ENCODE data around the gene EPHB4.

DNA sequence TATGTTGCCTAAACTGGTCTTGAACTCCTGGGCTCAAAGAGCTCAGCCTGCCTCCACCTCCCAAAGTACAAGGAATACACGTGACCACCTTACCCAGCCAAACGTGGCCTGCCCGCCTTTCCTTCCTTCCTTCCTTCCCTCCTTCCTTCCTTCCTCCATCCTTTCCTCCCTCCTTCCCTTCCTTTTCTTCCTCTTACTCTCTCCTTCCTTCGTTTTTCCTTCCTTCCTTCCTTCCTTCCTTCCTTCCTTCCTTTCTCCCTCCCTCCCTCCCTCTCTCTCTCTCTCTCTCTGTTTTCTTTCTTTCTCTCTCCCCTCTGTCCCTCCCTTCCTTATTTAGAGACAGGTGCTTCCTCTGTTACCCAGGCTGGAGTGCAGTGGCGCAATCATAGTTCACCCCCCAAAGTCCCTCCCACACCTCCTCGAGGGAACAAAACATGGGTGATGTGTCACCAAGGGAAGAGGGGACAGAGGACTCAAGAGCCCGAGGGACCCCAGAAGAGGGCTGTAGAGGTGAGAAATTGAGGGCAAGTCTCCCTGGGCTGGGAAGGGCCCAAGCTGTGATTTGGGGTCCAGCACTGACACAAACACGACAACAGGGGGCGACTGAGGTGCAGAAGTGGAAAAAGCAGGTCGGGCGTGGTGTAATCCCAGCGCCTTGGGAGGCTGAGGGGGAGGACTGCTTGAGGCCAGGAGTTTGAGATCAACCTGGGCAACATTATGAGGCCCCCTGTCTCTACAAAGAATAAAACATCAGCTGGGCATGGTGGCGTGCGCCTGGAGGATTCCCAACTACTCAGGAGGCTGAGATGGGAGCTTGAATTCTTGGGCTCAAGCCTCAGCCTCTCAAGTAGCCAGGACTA, 28.1 kb downstream of the EPHB4 start:
- TF ChIP-seq, protein P1, sequence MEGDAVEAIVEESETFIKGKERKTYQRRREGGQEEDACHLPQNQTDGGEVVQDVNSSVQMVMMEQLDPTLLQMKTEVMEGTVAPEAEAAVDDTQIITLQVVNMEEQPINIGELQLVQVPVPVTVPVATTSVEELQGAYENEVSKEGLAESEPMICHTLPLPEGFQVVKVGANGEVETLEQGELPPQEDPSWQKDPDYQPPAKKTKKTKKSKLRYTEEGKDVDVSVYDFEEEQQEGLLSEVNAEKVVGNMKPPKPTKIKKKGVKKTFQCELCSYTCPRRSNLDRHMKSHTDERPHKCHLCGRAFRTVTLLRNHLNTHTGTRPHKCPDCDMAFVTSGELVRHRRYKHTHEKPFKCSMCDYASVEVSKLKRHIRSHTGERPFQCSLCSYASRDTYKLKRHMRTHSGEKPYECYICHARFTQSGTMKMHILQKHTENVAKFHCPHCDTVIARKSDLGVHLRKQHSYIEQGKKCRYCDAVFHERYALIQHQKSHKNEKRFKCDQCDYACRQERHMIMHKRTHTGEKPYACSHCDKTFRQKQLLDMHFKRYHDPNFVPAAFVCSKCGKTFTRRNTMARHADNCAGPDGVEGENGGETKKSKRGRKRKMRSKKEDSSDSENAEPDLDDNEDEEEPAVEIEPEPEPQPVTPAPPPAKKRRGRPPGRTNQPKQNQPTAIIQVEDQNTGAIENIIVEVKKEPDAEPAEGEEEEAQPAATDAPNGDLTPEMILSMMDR (conservative IDR thresholded peaks at IDR 0.05; ENCODE audit: low read depth in 2 of 2), result peak; percentile 83 to 86
- TF ChIP-seq, protein P2, sequence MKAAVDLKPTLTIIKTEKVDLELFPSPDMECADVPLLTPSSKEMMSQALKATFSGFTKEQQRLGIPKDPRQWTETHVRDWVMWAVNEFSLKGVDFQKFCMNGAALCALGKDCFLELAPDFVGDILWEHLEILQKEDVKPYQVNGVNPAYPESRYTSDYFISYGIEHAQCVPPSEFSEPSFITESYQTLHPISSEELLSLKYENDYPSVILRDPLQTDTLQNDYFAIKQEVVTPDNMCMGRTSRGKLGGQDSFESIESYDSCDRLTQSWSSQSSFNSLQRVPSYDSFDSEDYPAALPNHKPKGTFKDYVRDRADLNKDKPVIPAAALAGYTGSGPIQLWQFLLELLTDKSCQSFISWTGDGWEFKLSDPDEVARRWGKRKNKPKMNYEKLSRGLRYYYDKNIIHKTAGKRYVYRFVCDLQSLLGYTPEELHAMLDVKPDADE (IDR thresholded peaks at IDR 0.05), result no peak

Measured in GM23338 (cell line).